C4-2B (cell line): Measurements from ENCODE around the gene NGFR.

Experiments
- H3K27ac ChIP-seq: fragments of 450-650 bp; 2 replicates; pipeline ENCODE4 v1.5.1; 2017
- ZFX ChIP-seq: fragments of 450-650 bp; IDR thresholded peaks from 2 replicates; pipeline ENCODE4 v1.6.1; 2017
- TF ChIP-seq, protein P1 (sequence below): fragments of 450-650 bp; conservative IDR thresholded peaks from 2 replicates; pipeline ENCODE4 v1.5.1; 2017; ENCODE audit warnings: mild to moderate bottlenecking

Gene NGFR

DNA sequence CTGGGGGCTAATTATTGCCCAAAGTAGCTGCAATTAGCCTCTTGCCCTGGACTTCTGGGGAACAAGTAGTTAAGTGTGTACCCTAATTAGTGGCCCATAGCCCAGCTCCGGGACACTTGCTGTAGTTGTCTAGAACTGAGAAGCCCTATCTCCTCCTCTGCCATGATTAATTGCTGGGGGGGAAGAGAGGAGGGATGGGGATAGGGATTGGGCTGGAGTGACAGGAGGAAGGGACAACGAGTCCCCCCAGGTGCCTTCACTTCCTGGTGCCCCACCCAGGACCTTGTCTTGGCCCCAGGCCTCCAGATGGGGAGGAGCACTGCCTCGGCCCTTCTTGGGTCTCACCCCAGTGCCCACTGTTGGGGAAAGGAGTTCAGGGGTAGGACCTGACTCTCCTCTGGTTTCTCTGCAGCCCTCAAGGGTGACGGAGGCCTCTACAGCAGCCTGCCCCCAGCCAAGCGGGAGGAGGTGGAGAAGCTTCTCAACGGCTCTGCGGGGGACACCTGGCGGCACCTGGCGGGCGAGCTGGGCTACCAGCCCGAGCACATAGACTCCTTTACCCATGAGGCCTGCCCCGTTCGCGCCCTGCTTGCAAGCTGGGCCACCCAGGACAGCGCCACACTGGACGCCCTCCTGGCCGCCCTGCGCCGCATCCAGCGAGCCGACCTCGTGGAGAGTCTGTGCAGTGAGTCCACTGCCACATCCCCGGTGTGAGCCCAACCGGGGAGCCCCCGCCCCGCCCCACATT is 17.4 kb downstream of the NGFR start:
- no peak overlapping the region for H3K27ac ChIP-seq
- TF ChIP-seq ZFX = no peak
- TF ChIP-seq, protein P1, sequence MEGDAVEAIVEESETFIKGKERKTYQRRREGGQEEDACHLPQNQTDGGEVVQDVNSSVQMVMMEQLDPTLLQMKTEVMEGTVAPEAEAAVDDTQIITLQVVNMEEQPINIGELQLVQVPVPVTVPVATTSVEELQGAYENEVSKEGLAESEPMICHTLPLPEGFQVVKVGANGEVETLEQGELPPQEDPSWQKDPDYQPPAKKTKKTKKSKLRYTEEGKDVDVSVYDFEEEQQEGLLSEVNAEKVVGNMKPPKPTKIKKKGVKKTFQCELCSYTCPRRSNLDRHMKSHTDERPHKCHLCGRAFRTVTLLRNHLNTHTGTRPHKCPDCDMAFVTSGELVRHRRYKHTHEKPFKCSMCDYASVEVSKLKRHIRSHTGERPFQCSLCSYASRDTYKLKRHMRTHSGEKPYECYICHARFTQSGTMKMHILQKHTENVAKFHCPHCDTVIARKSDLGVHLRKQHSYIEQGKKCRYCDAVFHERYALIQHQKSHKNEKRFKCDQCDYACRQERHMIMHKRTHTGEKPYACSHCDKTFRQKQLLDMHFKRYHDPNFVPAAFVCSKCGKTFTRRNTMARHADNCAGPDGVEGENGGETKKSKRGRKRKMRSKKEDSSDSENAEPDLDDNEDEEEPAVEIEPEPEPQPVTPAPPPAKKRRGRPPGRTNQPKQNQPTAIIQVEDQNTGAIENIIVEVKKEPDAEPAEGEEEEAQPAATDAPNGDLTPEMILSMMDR = no peak

DNA sequence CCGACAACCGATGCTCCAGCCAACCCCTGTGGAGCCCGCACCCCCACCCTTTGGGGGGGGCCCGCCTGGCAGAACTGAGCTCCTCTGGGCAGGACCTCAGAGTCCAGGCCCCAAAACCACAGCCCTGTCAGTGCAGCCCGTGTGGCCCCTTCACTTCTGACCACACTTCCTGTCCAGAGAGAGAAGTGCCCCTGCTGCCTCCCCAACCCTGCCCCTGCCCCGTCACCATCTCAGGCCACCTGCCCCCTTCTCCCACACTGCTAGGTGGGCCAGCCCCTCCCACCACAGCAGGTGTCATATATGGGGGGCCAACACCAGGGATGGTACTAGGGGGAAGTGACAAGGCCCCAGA is 17.9 kb downstream of the NGFR start:
- H3K27ac ChIP-seq = no peak overlapping the region
- TF ChIP-seq ZFX = no peak
- TF ChIP-seq, protein P1 = no peak

DNA sequence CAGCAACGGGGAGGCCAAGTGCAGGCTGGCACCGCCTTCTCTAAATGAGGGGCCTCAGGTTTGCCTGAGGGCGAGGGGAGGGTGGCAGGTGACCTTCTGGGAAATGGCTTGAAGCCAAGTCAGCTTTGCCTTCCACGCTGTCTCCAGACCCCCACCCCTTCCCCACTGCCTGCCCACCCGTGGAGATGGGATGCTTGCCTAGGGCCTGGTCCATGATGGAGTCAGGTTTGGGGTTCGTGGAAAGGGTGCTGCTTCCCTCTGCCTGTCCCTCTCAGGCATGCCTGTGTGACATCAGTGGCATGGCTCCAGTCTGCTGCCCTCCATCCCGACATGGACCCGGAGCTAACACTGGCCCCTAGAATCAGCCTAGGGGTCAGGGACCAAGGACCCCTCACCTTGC is 18.5 kb downstream of the NGFR start:
- no peak overlapping the region for H3K27ac ChIP-seq
- TF ChIP-seq ZFX = no peak
- TF ChIP-seq, protein P1 = no peak

DNA sequence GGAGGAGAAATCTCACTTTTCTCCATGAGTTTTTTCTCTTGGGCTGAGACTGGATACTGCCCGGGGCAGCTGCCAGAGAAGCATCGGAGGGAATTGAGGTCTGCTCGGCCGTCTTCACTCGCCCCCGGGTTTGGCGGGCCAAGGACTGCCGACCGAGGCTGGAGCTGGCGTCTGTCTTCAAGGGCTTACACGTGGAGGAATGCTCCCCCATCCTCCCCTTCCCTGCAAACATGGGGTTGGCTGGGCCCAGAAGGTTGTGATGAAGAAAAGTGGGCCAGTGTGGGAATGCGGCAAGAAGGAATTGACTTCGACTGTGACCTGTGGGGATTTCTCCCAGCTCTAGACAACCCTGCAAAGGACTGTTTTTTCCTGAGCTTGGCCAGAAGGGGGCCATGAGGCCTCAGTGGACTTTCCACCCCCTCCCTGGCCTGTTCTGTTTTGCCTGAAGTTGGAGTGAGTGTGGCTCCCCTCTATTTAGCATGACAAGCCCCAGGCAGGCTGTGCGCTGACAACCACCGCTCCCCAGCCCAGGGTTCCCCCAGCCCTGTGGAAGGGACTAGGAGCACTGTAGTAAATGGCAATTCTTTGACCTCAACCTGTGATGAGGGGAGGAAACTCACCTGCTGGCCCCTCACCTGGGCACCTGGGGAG is 19.1 kb downstream of the NGFR start:
- TF ChIP-seq ZFX = no peak
- TF ChIP-seq, protein P1 = no peak
- H3K27ac ChIP-seq = no peak overlapping the region

DNA sequence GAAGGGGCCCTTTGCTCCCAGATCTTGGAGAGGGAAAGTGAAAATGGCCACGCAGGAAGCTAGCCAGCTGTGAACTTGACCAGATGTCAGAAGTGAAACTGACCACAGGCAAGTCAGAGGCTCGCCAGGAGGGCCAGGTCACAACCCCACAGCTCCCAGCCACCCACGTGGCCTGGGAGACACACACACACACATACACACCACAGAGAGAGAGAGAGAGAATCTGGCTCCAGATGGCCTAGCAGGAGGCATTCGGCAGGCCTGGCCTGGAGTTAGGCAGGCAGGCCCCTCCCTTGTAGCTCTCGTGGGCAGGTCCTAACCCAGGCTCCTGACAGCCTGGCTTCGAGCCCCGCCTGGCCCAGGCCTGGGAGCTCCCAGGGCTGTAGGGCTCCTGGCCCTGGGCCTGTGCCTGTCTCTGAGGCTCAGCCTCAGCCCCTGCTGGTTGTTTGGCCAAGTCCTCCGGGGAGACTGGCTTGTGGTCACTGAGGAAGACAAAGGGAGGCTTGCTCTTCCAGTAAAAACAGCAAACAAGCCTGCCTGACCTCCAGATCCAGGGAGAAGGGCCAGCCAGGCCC is 20.2 kb downstream of the NGFR start:
- peak overlapping the region; percentile 56 for H3K27ac ChIP-seq
- TF ChIP-seq, protein P1 = no peak
- peak; percentile 90; the same call in 1 of the 2 replicates for TF ChIP-seq ZFX

DNA sequence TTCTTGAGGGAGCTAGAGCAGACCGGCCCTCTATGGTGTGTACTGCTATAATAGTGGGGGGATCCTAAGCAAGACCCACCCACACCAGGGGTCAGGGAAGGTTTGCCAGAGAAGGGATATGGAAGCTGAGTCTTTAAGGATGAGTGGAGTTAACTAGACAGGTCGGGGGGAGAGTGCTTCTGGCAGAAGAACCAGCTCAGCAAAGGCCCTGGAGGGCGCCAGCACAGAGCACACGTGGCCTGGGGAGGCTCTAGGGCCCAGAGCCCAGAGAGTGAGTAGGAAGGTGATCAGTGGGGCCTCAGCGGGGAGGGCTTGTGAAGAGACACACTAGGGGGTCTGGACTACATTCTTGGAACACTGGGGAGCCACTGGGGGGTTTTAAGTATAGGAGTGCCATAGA is 21.1 kb downstream of the NGFR start:
- TF ChIP-seq, protein P1 = no peak
- TF ChIP-seq ZFX = no peak
- H3K27ac ChIP-seq = peak overlapping the region; percentile 56; the same call in 1 of the 2 replicates

DNA sequence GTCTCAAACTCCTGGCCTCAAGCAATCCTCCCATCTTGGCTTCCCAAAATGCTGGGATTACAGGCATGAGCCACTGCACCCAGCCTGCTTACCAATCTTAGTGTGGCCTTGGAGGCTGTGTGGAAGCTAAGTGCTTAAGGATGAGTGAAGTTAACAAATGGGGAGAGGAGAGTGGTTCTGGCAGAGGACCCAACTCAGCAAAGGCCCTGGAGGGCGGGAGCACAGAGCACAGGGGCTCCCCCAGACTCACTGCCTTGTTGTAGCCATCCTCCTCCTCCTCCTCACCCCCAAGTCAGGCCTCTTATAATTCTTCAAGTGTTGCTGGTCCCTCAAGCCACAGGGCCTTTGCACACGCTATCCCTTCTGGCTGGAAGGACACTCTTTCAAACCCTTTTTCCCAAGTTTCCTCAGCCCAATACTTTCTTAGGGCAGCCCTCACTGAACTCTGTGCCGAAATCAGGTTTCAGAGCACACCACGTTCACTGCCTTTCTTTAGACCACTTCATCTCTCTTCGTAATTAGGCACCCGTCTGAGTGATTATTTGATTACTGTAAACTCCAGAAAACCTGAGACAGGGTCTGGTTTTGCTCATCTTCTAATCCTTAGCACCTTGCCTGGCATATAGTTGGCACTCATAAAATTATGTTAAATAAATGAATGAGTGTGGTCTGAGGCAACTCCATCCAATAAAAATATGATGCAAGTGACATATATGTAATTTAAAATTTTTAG is 23.4 kb downstream of the NGFR start:
- H3K27ac ChIP-seq = no peak overlapping the region
- TF ChIP-seq ZFX = no peak
- TF ChIP-seq, protein P1 = no peak
